ENCODE measurements around the gene RAVER1.
A peak's percentile ranks its signal among the peaks of the same experiment; 100 is the strongest.

- TF ChIP-seq, protein P1, sequence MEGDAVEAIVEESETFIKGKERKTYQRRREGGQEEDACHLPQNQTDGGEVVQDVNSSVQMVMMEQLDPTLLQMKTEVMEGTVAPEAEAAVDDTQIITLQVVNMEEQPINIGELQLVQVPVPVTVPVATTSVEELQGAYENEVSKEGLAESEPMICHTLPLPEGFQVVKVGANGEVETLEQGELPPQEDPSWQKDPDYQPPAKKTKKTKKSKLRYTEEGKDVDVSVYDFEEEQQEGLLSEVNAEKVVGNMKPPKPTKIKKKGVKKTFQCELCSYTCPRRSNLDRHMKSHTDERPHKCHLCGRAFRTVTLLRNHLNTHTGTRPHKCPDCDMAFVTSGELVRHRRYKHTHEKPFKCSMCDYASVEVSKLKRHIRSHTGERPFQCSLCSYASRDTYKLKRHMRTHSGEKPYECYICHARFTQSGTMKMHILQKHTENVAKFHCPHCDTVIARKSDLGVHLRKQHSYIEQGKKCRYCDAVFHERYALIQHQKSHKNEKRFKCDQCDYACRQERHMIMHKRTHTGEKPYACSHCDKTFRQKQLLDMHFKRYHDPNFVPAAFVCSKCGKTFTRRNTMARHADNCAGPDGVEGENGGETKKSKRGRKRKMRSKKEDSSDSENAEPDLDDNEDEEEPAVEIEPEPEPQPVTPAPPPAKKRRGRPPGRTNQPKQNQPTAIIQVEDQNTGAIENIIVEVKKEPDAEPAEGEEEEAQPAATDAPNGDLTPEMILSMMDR (IDR thresholded peaks at IDR 0.05), result no peak
- TF ChIP-seq, protein P2, sequence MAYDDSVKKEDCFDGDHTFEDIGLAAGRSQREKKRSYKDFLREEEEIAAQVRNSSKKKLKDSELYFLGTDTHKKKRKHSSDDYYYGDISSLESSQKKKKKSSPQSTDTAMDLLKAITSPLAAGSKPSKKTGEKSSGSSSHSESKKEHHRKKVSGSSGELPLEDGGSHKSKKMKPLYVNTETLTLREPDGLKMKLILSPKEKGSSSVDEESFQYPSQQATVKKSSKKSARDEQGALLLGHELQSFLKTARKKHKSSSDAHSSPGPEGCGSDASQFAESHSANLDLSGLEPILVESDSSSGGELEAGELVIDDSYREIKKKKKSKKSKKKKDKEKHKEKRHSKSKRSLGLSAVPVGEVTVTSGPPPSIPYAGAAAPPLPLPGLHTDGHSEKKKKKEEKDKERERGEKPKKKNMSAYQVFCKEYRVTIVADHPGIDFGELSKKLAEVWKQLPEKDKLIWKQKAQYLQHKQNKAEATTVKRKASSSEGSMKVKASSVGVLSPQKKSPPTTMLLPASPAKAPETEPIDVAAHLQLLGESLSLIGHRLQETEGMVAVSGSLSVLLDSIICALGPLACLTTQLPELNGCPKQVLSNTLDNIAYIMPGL (CRISPR knock-in tag; IDR thresholded peaks at IDR 0.05), result 0 out of 2 replicates have a peak, but pooled peaks have one; percentile 29
- TF ChIP-seq, protein P3, sequence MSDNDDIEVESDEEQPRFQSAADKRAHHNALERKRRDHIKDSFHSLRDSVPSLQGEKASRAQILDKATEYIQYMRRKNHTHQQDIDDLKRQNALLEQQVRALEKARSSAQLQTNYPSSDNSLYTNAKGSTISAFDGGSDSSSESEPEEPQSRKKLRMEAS (CRISPR knock-in tag; IDR thresholded peaks at IDR 0.05), result no peak
- TF ChIP-seq E2F1 (CRISPR knock-in tag; IDR thresholded peaks at IDR 0.05) (no peak), FOXP1 (CRISPR knock-in tag; IDR thresholded peaks at IDR 0.05; ENCODE audit: borderline replicate concordance) (no peak), ZNF263 (CRISPR knock-in tag; IDR thresholded peaks at IDR 0.05; ENCODE audit: low read depth) (no peak), ATF1 (CRISPR knock-in tag; IDR thresholded peaks at IDR 0.05) (no peak), ESRRA (CRISPR knock-in tag; IDR thresholded peaks at IDR 0.05; ENCODE audit: borderline replicate concordance) (no peak), ELF4 (CRISPR knock-in tag; IDR thresholded peaks at IDR 0.05; ENCODE audit: low read depth) (no peak), ARID4B (CRISPR knock-in tag; IDR thresholded peaks at IDR 0.05; ENCODE audit: borderline replicate concordance) (no peak), NR1H2 (CRISPR knock-in tag; IDR thresholded peaks at IDR 0.05) (no peak), FOXP4 (CRISPR knock-in tag; IDR thresholded peaks at IDR 0.05) (no peak)
- TF ChIP-seq, protein P4, sequence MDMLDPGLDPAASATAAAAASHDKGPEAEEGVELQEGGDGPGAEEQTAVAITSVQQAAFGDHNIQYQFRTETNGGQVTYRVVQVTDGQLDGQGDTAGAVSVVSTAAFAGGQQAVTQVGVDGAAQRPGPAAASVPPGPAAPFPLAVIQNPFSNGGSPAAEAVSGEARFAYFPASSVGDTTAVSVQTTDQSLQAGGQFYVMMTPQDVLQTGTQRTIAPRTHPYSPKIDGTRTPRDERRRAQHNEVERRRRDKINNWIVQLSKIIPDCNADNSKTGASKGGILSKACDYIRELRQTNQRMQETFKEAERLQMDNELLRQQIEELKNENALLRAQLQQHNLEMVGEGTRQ (CRISPR knock-in tag; IDR thresholded peaks at IDR 0.05), result no peak
- TF ChIP-seq, protein P5, sequence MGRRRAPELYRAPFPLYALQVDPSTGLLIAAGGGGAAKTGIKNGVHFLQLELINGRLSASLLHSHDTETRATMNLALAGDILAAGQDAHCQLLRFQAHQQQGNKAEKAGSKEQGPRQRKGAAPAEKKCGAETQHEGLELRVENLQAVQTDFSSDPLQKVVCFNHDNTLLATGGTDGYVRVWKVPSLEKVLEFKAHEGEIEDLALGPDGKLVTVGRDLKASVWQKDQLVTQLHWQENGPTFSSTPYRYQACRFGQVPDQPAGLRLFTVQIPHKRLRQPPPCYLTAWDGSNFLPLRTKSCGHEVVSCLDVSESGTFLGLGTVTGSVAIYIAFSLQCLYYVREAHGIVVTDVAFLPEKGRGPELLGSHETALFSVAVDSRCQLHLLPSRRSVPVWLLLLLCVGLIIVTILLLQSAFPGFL (CRISPR knock-in tag; IDR thresholded peaks at IDR 0.05; ENCODE audit: borderline replicate concordance), result no peak
These were observed 43.4 kb downstream of the RAVER1 start, which contains the start of gene ICAM5 for GRCh38 chr19:10289836-10290356.

Measured in WTC11 (cell line).